OCI-LY7 (cell line): ENCODE data around the gene ARMC12. TPM values are rescaled to one million over a fixed set of nuclear protein-coding genes. Genes with fewer than 3 reads are reported as not detected.

Experiments
- BruUV-seq: library from RNA; stranded (reverse); fragments of 400-500 nt; replicated peaks from 2 replicates; lab custom pipeline; 2021; lab: Mats Ljungman, UMichigan
- CTCF ChIA-PET: fragments of 300-600 bp; sonication (Branson Sonifier 250); formaldehyde crosslinking; loops from one replicate; lab custom pipeline; 2022; ENCODE audit warnings: antibody characterized with exemption; ENCODE audit not compliant: unreplicated experiment; lab: Charles Lee
- POLR2A ChIA-PET: fragments of 300-600 bp; sonication (Branson Sonifier 250); formaldehyde crosslinking; loops from one replicate; lab custom pipeline; 2022; ENCODE audit warnings: antibody characterized with exemption; lab: Charles Lee
- DNase-seq: peaks from one replicate; pipeline ENCODE4 v3.0.0-alpha.2; 2015; ENCODE audit warnings: low spot score
- H2AFZ ChIP-seq: fragments of 200-600 bp; sonication (generic), shearing (Covaris generic); 2 replicates; pipeline ENCODE4 v1.6.1; 2014; ENCODE audit warnings: mild to moderate bottlenecking, antibody characterized with exemption, low read length, moderate library complexity
- H3K27ac ChIP-seq: fragments of 200-600 bp; sonication (generic); 2 replicates; pipeline ENCODE4 v1.5.1; 2014; ENCODE audit warnings: mixed run types, low read depth, mild to moderate bottlenecking, moderate library complexity, low read length, inconsistent platforms; ENCODE audit not compliant: poor library complexity, severe bottlenecking
- H3K36me3 ChIP-seq: fragments of 200-600 bp; sonication (generic); 2 replicates; pipeline ENCODE4 v1.6.1; 2014; ENCODE audit warnings: mild to moderate bottlenecking, antibody characterized with exemption, low read length, moderate library complexity, mixed read lengths; ENCODE audit not compliant: insufficient read depth
- H3K4me1 ChIP-seq: fragments of 200-600 bp; sonication (generic); 2 replicates; pipeline ENCODE4 v1.5.1; 2014; ENCODE audit warnings: mild to moderate bottlenecking, low read length; ENCODE audit not compliant: insufficient read depth, poor library complexity, severe bottlenecking
- H3K4me2 ChIP-seq: fragments of 200-600 bp; sonication (generic); 2 replicates; pipeline ENCODE4 v1.6.1; 2014; ENCODE audit warnings: mild to moderate bottlenecking, low read length
- H3K4me3 ChIP-seq: fragments of 200-600 bp; sonication (generic); 2 replicates; pipeline ENCODE4 v1.5.1; 2014; ENCODE audit warnings: mild to moderate bottlenecking, low read depth, low read length; ENCODE audit not compliant: poor library complexity, severe bottlenecking
- H3K79me2 ChIP-seq: fragments of 200-600 bp; sonication (generic); 2 replicates; pipeline ENCODE4 v1.6.1; 2016; ENCODE audit warnings: low read depth, mild to moderate bottlenecking, low read length, moderate library complexity, mixed read lengths; ENCODE audit not compliant: insufficient read depth
- H3K9me2 ChIP-seq: fragments of 200-600 bp; sonication (generic); 2 replicates; pipeline ENCODE4 v1.6.1; 2016; ENCODE audit warnings: mild to moderate bottlenecking, low read length, mixed read lengths; ENCODE audit not compliant: insufficient read depth
- H3K9me3 ChIP-seq: fragments of 200-600 bp; sonication (generic); 2 replicates; pipeline ENCODE4 v1.6.1; 2014; ENCODE audit warnings: mild to moderate bottlenecking, mixed run types, low read length, mixed read lengths
- H4K20me1 ChIP-seq: fragments of 200-600 bp; sonication (generic); 2 replicates; pipeline ENCODE4 v1.6.1; 2014; ENCODE audit warnings: mild to moderate bottlenecking, antibody characterized with exemption, low read length, moderate library complexity, mixed read lengths; ENCODE audit not compliant: insufficient read depth
- CTCF ChIP-seq: fragments of 200-600 bp; sonication (generic); conservative IDR thresholded peaks from 2 replicates; pipeline ENCODE4 v1.5.1; 2014; ENCODE audit warnings: mild to moderate bottlenecking, antibody characterized with exemption, low read length, moderate library complexity, mixed read lengths
- EZH2phosphoT487 ChIP-seq: fragments of 200-600 bp; sonication (generic); IDR thresholded peaks from 2 replicates; pipeline ENCODE4 v1.6.1; 2018; ENCODE audit warnings: low read depth, borderline replicate concordance, mild to moderate bottlenecking, mixed run types, antibody characterized with exemption, low read length, moderate library complexity, mixed read lengths
- intact Hi-C: fragments of 100-400 bp; cut with micrococcal nuclease; formaldehyde crosslinking; loops from one replicate; pipeline ENCODE4 v1.10.0; 2022; ENCODE audit not compliant: unreplicated experiment
- total RNA-seq, 2 experiments: library from RNA; depleted of rRNA in 1 of 2; stranded (reverse); fragments of >200 nt in 1 of 2; shearing (Covaris generic) in 1 of 2; gene quantifications; 2 replicates each; pipeline ENCODE4 v1.2.3, GENCODE V29; 2014 to 2022

The ARMC12 gene
- total RNA-seq, 2 experiments from 2014 or later = 3.4 to 4.9 TPM

GRCh38 chr6:35718911-35719381, 17.9 kb upstream of the ARMC12 start:
- Histone ChIP-seq H3K4me3 (peak overlapping the region; percentile 51), H3K4me1 (peaks cover 69% of the 10 kb centered on the region), H2AFZ (peak overlapping the region; percentile 39; the same call in 1 of the 2 replicates), H3K4me2 (peak overlapping the region; percentile 65), H3K36me3 (peaks cover 7% of the 10 kb centered on the region), H3K79me2 (no peaks in the 10 kb centered on the region), H3K9me3 (no peaks in the 10 kb centered on the region), H4K20me1 (no peaks in the 10 kb centered on the region), H3K9me2 (no peaks in the 10 kb centered on the region), H3K27ac (peak overlapping the region; percentile 89)
- ChIA-PET CTCF (interaction anchor here (0.9 kb wide), 1 partner anchor 29 kb away, joined by 4 read pairs; no protein-coding TSS in a partner anchor), POLR2A (interaction anchor here (0.9 kb wide), 2 partner anchors 9 to 23 kb away, joined by 3 read pairs; no protein-coding TSS in a partner anchor)
- TF ChIP-seq EZH2phosphoT487 (no peak), CTCF (no peak)
- BruUV-seq = TSS peak; percentile 11
- peak; percentile 55 for DNase-seq
- intact Hi-C loops = loop anchor here (2.0 kb wide), 1 partner anchor 30 kb away; the partner anchor contains the start of gene FKBP5

- Histone ChIP-seq H3K4me1 (peaks cover 73% of the 10 kb centered on the region), H3K4me3 (peak overlapping the region; percentile 51)
Observed at GRCh38 chr6:35719404-35719829, 17.4 kb upstream of the ARMC12 start.

More at GRCh38 chr6:35719404-35719829, 17.4 kb upstream of the ARMC12 start:
- TF ChIP-seq CTCF (no peak), EZH2phosphoT487 (no peak)
- no TSS peak for BruUV-seq
- H3K27ac ChIP-seq = peak overlapping the region; percentile 89
- H2AFZ ChIP-seq = peak overlapping the region; percentile 39; the same call in 1 of the 2 replicates
- intact Hi-C loops = loop anchor here (2.0 kb wide), 1 partner anchor 31 kb away; the partner anchor contains the start of gene FKBP5
- H3K9me3 ChIP-seq = no peaks in the 10 kb centered on the region
- no peaks in the 10 kb centered on the region for H3K79me2 ChIP-seq
- peak overlapping the region; percentile 65 for H3K4me2 ChIP-seq
- H4K20me1 ChIP-seq = no peaks in the 10 kb centered on the region
- H3K36me3 ChIP-seq = peaks cover 7% of the 10 kb centered on the region
- ChIA-PET CTCF (interaction anchor here (0.6 to 0.9 kb wide), 2 partner anchors 30 to 387 kb away, joined by 4 to 16 read pairs; no protein-coding TSS in a partner anchor), POLR2A (interaction anchor here (0.9 kb wide), 1 partner anchor 8 kb away, joined by 3 read pairs; no protein-coding TSS in a partner anchor)
- DNase-seq = no peak
- H3K9me2 ChIP-seq = no peaks in the 10 kb centered on the region
